22Rv1 (cell line): ENCODE data around the gene MOB2.

ENCODE experiments used
- CTCF ChIP-seq: fragments of 450-650 bp; IDR thresholded peaks from 2 replicates; pipeline ENCODE4 v1.5.1; 2017; ENCODE audit warnings: mild to moderate bottlenecking
- ZFX ChIP-seq: fragments of 450-650 bp; IDR thresholded peaks from 2 replicates; pipeline ENCODE4 v1.6.1; 2017; ENCODE audit warnings: antibody characterized with exemption, borderline replicate concordance

- TF ChIP-seq CTCF (no peak), ZFX (no peak)
These were observed 17.6 kb upstream of the MOB2 start for GRCh38 chr11:1504138-1504537.
